Astrocyte of the hippocampus (primary cell): ENCODE results near the gene SKIL.

Experiments used
- DNase-seq: peaks from one replicate; pipeline ENCODE4 v3.0.0; 2011; ENCODE audit warnings: low read depth, low spot score

SKIL gene

DNA sequence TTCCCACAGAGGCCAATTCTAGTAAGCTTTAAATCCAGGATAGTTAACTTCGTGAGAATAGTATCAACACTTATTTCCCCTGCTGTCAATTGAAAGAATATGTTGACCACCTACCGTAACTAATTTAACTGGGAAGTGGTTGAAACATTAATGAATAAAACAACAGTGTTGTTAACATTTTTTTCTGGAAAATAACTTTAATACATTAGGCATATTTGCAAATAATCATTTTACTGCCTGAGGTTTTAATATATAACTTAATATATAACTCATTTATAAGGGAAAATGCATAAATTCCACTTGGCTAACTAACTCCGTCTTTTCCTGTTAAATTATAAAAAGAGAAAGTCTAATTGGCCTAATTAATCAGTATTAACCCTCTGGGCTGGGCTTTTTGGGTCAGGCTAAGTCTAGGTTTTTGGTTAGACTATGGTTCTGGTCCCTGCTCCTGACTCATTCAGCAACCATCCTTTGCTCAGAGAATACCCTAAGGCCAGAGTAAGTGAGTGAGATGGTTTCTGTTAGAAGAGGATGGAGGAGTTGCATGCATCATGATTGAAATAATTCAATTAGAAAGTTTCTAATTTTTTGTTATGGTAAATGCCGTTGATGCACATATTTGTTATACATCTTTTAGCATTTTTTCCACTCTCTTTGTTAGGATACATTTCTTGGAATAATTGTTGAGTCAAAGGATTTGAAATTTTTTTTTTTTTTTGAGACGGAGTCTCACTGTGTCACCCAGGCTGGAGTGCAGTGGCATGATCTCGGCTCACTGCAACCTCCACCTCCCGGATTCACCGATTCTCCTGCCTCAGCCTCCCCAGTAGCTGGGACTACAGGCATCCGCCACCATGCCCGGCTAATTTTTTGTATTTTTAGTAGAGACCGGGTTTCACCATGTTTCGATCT, 10.8 kb upstream of the SKIL start:
- peak; percentile 45 for DNase-seq

DNA sequence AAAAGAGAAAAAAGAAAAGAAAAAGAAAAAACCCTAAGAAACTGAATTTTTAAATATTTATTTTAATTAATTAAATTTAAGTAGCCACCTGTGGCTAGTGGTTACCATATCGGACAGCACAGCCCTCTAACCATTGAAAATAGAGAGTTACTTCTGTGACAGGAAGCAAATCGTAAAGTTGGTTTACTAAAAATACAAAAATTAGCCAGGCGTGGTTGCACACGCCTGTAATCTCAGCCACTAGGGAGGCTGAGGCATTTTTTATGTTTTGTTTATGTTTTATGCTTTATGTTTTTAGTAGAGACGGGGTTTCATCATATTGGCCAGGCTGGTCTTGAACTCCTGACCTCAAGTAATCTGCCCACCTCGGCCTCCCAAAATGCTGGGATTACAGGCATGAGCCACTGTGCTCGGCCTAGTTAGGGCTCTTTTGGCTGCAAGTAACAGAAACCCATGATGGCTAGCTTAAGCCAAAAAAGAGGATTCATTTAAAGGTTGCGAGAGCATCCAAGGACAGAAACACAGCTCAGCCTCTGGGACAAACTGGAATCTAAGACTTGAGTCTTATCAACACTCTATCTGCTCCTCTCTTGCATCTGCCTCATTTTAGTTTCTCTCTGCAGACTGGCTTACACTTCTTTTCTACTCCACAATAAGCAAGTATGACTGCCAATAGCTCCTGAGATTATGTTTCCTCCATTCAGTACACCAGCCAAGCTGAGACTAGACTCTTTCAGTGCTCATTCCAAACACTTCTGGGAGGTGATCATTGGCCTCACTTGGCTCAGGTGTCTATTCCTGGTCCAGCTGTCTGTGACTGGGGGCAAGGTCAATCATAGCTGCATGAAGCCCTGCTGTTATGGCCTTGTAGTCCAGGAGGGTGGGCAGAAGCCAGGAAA, 6.8 kb upstream of the SKIL start:
- DNase-seq, result no peak

DNA sequence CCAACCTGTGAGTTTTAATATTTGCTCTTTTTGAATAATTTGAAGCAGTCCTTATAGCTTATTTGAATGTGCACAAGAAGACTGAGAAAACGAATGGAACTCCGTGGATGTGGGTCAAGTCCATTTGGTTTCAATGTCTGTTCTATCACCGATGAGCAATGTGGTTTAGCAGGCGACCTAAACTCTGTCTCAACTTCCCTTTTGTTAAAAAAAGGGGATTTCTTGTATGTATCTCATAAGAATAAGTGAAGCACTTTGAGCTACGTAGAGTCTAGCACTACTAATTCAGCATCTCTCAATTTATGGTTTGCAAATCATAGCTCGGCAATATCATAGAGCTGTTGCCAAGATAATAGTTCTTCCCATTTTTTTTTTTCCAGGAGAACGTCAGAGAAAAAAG, 4.6 kb upstream of the SKIL start:
- no peak for DNase-seq

DNA sequence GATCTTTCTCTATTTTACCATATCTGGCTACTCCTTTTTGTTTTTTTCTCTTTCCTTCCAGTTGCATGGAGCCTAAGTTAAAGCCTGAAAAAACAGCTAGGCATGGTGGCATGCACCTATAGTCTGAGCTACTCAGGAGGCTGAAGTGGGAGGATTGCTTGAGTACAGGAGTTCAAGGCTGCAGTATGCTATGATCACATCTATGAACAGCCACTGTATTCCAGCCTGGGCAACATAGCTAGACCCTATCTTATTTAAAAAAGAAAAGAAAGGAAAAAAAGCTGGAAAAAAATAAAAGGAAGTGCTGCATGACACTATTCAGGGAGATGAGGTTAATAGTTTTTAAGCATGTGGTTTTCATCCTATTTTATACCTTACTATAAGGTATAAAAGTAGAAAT, 4.0 kb upstream of the SKIL start:
- no peak for DNase-seq

DNA sequence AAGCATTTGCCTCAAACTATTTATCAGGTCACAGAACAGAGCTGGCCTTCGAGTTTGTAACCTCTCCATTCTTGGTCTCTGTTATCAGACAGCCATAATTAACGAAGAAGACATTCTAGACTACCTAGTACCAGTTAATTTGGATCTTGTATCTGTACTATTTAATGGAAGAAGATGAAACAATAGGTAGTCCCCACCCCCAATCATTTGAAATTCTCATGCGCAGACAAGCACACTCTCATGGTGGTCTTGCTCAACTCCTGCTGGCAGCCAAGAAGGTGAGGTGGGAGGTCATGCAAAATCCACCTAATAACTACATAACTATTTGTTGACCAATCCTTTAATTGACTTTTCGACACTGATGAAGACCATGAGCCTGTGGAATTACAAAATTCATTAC, 2.8 kb upstream of the SKIL start:
- DNase-seq, result no peak

DNA sequence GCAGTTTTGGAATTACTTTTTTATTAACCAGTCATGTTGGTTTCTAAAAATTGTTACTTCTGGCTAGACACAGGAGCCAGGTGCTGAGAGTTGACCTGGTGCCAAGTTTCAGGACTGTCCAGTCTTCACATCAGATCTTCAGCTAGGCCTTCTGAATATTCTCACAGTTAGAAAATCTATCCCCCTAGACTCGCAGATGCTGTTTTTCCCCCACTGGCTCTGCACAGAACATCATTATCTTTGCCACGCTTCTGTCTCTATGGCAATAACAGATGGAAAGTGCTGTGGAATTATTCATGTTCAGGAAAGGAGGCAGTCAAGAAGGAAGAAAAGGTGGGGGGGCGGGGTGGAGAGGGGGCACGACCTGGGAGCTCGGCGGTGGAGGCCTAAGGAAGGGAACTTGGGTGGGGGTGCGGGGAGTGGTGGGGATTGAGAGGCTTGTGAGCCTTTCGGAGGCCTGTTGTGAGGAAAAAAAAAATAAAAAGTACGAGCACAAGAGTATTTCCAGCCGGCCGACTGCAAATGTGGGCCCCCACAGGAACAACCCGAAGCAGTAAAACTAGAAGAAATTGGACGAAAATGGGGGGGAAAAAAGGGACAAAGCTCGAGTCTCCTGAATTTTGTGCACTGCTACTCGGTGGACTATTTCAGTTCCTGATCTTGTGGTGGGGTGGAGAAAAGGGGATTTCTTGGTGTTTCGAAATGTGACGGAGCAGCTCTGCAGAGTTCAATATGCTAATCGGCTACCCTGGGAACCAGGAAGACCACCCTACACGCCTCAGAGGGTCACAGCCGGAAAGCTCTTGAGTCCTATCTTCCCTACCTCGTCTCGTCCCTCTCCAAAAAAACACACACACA, 1.5 kb upstream of the SKIL start:
- DNase-seq, result peak; percentile 69

DNA sequence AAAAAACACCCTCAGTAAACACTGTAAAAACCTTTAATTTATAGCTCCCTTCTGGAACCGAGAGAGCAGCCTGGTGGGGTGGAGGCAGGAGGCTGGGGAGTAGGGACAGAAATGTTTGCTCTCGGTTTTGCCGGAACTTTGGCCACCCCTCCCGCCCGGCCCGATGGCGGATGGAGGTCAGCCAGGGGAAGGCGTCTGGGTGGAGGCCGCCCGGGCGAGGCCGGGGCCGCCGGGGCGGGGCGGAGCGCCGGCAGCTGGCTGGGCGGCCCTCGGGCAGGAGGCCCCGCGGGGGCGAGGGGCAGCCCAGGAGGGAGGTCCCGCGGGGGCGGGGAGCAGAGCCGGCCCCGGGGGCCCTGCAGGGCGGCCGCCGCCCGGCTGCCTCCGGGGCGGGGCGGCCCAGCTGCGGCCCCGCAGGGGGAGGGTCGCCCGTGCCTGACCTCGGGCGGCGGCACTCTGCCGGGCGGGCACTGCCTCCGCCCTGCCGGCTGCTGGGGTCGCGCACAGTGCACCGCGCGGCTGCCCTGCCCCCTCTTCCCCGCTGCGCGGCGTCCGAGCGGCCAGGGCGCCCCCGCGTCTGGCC, 829 bp upstream of the SKIL start:
- DNase-seq, result peak; percentile 98

DNA sequence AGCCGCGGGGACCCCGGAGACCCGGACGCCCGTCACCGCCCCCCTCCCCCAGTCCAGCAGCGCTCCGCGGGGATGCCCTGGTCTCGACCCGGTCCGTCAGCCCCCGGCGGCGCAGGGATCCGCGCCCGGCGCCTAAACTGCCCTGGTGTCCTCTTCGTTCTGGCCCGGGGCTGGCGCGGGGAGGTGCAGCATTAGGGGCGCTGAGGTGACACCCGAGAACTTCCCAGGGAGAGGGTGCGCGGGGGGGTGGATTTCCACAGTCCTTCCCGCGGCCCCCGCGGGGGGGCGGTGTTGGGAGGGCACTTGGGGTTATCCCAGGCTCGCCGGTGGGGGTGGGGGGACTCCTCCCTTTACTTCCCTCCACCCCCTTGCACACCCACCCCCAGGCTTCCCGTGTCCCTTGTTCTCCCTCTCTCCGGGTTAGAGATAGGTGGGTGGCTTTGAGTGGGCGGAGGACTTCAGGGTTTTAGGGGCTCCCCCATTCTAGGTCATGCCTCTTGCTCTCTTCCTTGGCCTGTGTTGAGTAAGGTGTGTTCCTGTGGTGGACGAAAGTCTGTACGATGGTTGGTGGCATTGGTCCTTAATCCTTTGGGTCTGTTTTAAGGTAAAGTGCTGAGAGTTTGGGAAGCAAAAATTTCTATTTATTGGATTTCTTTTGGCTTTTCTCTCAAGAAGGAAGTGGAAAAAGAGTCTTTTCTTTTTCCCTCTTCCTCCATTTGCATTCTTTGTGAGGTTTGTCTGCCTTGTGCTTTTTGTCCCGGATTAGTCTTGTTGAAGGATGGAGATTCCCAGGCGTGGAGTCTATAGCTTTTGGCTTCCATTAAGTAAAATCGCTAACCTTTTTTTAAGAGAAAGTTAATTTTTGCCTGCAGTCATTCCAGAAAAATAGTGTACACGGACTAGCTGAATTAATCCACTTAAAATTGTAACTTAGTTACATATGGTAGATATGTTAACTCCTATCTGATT, 811 bp downstream of the SKIL start:
- DNase-seq, result peak; percentile 88

DNA sequence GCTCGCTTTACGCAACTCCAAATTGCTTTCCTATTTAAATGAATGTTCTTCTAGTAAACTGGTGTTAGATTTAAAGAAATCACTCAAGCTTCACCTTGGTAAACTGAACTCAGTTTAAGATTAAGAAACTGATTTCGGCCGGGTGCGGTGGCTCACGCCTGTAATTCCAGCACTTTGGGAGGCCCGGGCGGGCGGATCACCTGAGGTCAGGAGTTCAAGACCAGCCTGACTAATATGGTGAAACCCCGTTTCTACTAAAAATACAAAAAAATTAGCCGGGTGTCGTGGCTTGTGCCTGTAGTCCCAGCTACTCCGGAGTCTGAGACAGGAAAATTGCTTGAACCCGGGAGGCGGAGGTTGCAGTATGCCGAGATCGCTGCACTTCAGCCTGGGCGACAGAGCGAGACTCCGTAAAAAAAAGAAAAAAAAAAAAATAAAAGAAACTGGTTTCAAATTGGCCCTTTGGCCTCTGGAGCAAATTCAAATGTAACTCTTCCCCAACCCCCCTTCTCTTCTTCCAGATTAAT, 1.7 kb downstream of the SKIL start:
- DNase-seq, result no peak

DNA sequence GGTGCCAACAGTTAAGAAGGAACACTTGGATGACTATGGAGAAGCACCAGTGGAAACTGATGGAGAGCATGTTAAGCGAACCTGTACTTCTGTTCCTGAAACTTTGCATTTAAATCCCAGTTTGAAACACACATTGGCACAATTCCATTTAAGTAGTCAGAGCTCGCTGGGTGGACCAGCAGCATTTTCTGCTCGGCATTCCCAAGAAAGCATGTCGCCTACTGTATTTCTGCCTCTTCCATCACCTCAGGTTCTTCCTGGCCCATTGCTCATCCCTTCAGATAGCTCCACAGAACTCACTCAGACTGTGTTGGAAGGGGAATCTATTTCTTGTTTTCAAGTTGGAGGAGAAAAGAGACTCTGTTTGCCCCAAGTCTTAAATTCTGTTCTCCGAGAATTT, 3.0 kb downstream of the SKIL start:
- peak; percentile 39 for DNase-seq

DNA sequence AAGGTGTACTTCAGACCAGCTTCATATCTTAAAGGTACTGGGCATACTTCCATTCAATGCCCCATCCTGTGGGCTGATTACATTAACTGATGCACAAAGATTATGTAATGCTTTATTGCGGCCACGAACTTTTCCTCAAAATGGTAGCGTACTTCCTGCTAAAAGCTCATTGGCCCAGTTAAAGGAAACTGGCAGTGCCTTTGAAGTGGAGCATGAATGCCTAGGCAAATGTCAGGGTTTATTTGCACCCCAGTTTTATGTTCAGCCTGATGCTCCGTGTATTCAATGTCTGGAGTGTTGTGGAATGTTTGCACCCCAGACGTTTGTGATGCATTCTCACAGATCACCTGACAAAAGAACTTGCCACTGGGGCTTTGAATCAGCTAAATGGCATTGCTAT, 3.4 kb downstream of the SKIL start:
- DNase-seq, result no peak

DNA sequence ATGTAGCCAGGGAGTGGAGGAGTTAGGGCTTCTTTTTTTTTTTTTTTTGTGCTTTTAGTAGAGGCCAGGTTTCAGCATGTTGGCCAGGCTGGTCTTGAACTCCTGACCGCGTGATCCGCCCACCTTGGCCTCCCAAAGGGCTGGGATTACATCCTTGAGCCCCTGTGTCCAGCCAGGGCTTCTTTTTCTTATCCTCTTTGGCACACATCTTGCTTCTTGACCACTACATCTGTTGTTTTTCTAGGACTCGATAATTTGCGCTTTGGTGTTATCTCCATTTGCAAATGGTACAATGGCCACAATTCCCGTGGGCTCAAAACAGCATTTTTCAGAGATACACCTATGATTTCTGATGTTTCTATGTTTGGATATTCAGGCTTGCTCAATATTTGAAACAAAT, 4.2 kb downstream of the SKIL start:
- DNase-seq, result no peak

DNA sequence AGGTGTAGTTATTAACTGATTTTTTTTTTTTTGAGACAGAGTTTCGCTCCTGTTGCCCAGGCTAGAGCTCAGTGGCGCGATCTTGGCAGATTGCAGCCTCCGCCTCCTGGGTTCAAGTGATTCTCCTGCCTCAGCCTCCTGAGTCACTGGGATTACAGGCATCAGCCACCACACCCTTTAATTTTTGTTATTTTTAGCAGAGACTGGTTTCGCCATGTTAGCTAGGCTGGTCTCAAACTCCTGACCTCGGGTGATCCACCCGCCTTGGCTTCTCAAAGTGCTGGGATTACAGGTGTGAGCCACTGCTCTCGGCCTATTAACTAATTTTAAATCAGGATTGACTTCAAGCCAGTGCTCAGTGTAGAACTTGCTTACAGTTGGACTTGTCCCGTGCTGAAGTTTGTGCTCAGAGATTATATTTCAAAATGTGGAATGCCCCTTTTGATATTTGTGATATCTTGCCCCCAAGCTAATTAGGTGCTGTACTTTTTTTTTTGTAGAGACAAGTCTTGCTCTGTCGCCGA, 6.0 kb downstream of the SKIL start:
- DNase-seq, result no peak

DNA sequence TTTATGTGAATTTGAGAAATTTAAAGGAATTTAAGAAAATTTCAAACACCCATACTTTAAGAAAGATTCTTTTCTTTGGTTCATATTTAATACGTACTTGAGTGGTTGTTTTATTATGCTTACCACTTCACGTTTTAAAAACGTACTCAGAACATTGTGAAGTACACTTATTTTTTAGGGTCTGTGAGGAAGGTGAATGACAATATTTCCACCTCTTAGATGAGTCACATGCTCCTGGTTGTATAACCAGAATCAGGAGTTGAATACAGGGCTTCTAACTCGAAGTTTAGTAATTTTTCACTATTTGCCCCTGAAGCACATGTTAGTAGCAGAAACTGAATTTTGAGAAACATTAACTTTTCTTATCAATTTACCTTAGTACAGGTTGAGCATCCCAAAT, 7.5 kb downstream of the SKIL start:
- DNase-seq, result no peak

DNA sequence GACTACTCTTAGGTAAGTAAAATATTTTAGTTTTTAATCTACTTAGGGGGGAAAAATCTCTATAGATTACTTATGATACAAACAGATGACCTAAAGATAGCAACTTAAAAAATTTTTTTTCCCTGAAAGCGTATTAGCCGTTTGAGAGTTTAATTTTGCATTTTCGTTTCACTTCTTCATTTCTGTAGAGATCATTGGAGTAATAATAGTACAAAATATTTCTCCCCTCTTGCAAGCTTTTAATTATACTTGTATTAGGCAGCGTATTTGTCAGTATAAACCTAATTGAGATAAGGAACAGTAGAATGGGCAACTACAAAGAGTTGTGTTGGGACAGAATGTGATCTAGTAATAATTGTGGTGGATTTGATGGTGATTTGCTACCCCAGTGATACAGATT, 10.3 kb downstream of the SKIL start:
- no peak for DNase-seq

DNA sequence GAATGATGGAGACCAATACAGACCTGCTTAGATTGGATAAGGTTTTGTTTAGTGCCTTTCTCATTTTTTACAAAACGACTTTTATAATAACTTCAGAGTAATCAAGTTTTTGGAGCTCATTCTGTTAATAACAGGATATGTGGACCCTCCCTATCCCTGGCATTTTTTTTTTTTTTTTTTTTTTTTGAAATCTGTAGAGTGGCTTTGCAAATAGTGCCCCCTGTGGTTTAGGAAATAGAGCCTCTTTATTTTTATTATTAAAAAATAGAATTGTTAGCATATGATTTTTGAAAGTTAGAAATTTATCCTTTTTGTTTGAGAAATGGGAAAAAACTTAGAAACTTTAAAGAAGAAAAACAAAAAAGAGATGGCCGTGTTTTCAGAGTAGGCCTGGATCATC, 11.4 kb downstream of the SKIL start:
- DNase-seq, result no peak

DNA sequence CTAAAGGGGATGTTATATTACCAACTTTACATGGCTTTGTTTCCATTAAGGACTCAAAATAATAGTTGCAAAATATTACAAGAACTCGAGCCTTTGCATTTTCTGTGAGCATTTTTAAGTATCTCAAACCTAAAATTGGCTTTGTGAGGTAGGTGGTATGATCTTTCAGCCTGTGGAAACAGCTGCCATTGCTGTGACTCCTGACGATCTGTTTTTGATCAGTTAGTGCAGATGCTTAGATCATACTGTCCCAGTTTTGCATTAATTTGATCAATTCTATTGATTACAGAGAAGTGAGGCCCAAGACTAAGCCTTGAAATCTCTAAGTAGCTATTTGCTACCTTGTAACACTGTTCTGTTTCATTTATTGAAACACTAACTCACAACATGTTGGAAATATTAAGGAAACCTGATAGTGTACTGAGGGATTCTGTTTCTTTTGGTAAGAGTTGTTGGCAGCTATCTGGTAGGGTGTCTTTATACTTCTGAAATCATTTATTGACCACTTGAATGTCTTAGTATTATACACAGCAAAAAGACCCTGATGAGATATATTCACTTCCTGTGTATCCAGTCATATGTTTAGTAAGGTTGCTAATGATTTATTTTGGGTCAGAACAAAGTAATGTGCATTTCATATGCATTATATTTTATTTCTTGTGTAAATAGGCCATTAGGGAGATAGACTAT, 14.8 kb downstream of the SKIL start:
- DNase-seq, result no peak

DNA sequence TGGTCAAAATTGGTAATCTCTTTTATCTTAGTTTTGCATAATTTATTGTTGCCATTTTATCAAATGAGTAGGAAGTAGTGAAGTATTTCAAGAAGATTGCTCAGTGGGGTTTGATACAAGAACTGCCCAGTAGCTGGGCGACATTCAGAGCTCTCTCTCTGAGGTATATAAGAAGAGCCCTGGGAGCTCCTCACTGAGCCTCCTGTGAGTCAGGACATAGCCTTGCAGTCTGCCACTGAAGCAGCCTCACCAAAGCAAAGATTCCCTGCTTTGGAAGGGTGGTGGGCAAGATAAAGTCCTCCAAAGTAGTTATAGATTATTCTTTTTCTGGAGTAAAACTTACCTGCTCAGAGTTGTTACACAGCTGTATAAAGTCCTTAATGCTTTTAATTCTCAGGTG, 26.1 kb downstream of the SKIL start:
- peak; percentile 54 for DNase-seq

DNA sequence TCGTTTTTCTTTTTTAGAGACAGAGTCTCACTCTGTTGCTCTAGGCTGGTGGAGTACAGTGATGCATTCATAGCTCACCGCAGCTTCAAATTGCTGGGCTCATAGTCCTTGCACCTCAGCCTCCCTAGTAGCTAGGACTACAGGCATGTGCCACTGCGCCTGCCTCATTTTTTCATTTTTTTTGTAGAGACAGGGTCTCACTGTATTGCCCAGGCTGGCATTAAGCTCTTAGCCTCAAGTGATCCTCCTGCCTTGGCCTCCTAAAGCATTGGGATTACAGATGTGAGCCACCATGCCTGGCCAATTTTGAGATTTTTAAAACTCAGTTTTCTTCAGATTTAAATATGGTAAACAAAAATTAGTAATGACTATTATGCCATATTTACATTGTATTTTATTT, 29.0 kb downstream of the SKIL start:
- no peak for DNase-seq
